OCI-LY3 (cell line): Measurements from ENCODE around the gene ZNF862.

ENCODE experiments used
- H2AFZ ChIP-seq: fragments of 200-600, 300-600 bp; shearing (Covaris generic); 2 replicates; pipeline ENCODE4 v1.6.0; 2014; ENCODE audit warnings: antibody characterized with exemption, low read depth, low read length
- H3K27ac ChIP-seq: fragments of 200-600, 300-600 bp; sonication (generic); 2 replicates; pipeline ENCODE4 v1.5.1; 2014; ENCODE audit warnings: mild to moderate bottlenecking, low read length, moderate library complexity, mixed read lengths
- H3K27me3 ChIP-seq: fragments of 200-600, 300-600 bp; sonication (generic); 2 replicates; pipeline ENCODE4 v1.6.1; 2014; ENCODE audit warnings: low read depth, low read length, mixed read lengths
- H3K36me3 ChIP-seq: fragments of 200-600, 300-600 bp; sonication (generic); replicated peaks from 2 replicates; pipeline ENCODE3; 2014; ENCODE audit warnings: low read depth, low read length, mixed read lengths
- H3K4me1 ChIP-seq: fragments of 300-600, 200-600 bp; sonication (generic); 2 replicates; pipeline ENCODE4 v1.6.1; 2014; ENCODE audit warnings: low read length, mixed read lengths
- H3K4me2 ChIP-seq: fragments of 200-600, 300-600 bp; sonication (generic); 2 replicates; pipeline ENCODE4 v1.6.1; 2014; ENCODE audit warnings: low read length, mixed read lengths
- H3K4me3 ChIP-seq: fragments of 300-600, 200-600 bp; sonication (generic); 2 replicates; pipeline ENCODE4 v1.5.1; 2014; ENCODE audit warnings: antibody characterized with exemption, mild to moderate bottlenecking, low read length, moderate library complexity
- H3K79me2 ChIP-seq: fragments of 300-600, 200-600 bp; shearing (Covaris generic); 2 replicates; pipeline ENCODE4 v1.6.1; 2014; ENCODE audit warnings: mild to moderate bottlenecking, low read length, mixed read lengths
- H3K9ac ChIP-seq: fragments of 300-600, 200-600 bp; shearing (Covaris generic); 2 replicates; pipeline ENCODE4 v1.6.0; 2014; ENCODE audit warnings: mild to moderate bottlenecking, low read length, moderate library complexity
- H3K9me3 ChIP-seq: fragments of 200-600, 300-600 bp; shearing (Covaris generic); 2 replicates; pipeline ENCODE4 v1.6.1; 2014; ENCODE audit warnings: low read length, mixed read lengths; ENCODE audit not compliant: insufficient read depth
- H4K20me1 ChIP-seq: fragments of 200-600, 300-600 bp; sonication (generic); 2 replicates; pipeline ENCODE4 v1.6.1; 2016; ENCODE audit warnings: low read length, mixed read lengths; ENCODE audit not compliant: insufficient read depth
- EZH2phosphoT487 ChIP-seq: fragments of 200-600 bp; shearing (Covaris generic); IDR thresholded peaks from 2 replicates; pipeline ENCODE4 v1.6.1; 2018; ENCODE audit warnings: antibody characterized with exemption, mixed run types, low read depth
- TF ChIP-seq, protein P1 (sequence below): fragments of 200-600, 300-600 bp; sonication (generic); IDR thresholded peaks from 2 replicates; pipeline ENCODE4 v1.5.1; 2014; ENCODE audit warnings: antibody characterized with exemption, low read length, low read depth

ZNF862 gene

GRCh38 chr7:149803551-149804074 is 34.6 kb upstream of the ZNF862 start:
- Histone ChIP-seq H2AFZ (no peak overlapping the region), H3K79me2 (no peaks in the 10 kb centered on the region), H3K4me2 (no peak overlapping the region), H3K9me3 (no peaks in the 10 kb centered on the region), H3K4me3 (no peak overlapping the region), H4K20me1 (no peaks in the 10 kb centered on the region), H3K36me3 (no peaks in the 10 kb centered on the region), H3K4me1 (peaks cover 6% of the 10 kb centered on the region), H3K27ac (no peak overlapping the region), H3K27me3 (peaks cover 5% of the 10 kb centered on the region; the same call in 1 of the 2 replicates), H3K9ac (no peak overlapping the region)
- TF ChIP-seq, protein P1, sequence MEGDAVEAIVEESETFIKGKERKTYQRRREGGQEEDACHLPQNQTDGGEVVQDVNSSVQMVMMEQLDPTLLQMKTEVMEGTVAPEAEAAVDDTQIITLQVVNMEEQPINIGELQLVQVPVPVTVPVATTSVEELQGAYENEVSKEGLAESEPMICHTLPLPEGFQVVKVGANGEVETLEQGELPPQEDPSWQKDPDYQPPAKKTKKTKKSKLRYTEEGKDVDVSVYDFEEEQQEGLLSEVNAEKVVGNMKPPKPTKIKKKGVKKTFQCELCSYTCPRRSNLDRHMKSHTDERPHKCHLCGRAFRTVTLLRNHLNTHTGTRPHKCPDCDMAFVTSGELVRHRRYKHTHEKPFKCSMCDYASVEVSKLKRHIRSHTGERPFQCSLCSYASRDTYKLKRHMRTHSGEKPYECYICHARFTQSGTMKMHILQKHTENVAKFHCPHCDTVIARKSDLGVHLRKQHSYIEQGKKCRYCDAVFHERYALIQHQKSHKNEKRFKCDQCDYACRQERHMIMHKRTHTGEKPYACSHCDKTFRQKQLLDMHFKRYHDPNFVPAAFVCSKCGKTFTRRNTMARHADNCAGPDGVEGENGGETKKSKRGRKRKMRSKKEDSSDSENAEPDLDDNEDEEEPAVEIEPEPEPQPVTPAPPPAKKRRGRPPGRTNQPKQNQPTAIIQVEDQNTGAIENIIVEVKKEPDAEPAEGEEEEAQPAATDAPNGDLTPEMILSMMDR: no peak
- no peak for TF ChIP-seq EZH2phosphoT487

DNA sequence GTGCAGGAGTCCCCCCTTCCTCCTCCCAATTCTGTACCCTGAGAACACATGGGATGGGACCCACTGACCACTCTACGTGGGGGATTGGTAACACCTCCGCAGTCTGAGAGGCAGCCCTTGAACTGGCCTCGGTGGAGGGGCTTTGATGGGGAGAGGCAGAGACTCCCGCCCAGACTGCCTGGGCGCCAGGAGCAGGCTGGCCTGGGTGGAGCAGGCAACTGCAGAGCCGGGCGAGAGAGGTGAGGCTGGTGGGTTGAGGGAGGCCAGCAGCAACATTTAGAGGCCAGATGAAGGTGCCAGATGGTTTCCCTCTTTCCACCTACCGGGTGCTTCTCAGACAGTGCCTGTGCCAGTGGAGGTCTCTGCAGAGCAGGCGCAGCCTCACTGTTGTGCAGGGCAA is 34.1 kb upstream of the ZNF862 start:
- Histone ChIP-seq H3K9ac (no peak overlapping the region), H3K4me2 (no peak overlapping the region), H3K36me3 (no peaks in the 10 kb centered on the region), H2AFZ (no peak overlapping the region), H4K20me1 (no peaks in the 10 kb centered on the region), H3K27ac (no peak overlapping the region), H3K27me3 (peaks cover 6% of the 10 kb centered on the region; the same call in 1 of the 2 replicates), H3K4me3 (no peak overlapping the region), H3K79me2 (no peaks in the 10 kb centered on the region), H3K9me3 (no peaks in the 10 kb centered on the region), H3K4me1 (peaks cover 6% of the 10 kb centered on the region)
- TF ChIP-seq EZH2phosphoT487: no peak
- TF ChIP-seq, protein P1: no peak

GRCh38 chr7:149806726-149807125 is 31.4 kb upstream of the ZNF862 start:
- Histone ChIP-seq H3K27me3 (peaks cover 22% of the 10 kb centered on the region), H3K27ac (no peak overlapping the region), H3K36me3 (no peaks in the 10 kb centered on the region), H3K9me3 (no peaks in the 10 kb centered on the region), H3K4me1 (no peaks in the 10 kb centered on the region), H3K79me2 (no peaks in the 10 kb centered on the region), H3K9ac (no peak overlapping the region), H2AFZ (no peak overlapping the region), H3K4me3 (no peak overlapping the region), H4K20me1 (no peaks in the 10 kb centered on the region), H3K4me2 (no peak overlapping the region)
- TF ChIP-seq, protein P1: no peak
- no peak for TF ChIP-seq EZH2phosphoT487

- Histone ChIP-seq H3K9me3 (no peaks in the 10 kb centered on the region), H3K4me2 (no peak overlapping the region), H4K20me1 (no peaks in the 10 kb centered on the region), H3K27ac (no peak overlapping the region), H3K79me2 (no peaks in the 10 kb centered on the region), H3K9ac (no peak overlapping the region), H3K4me1 (no peaks in the 10 kb centered on the region), H3K27me3 (peaks cover 22% of the 10 kb centered on the region), H3K36me3 (no peaks in the 10 kb centered on the region), H3K4me3 (no peak overlapping the region), H2AFZ (no peak overlapping the region)
- no peak for TF ChIP-seq EZH2phosphoT487
- TF ChIP-seq, protein P1: no peak
Measured at GRCh38 chr7:149808311-149808710, 29.9 kb upstream of the ZNF862 start.
